BLaER1 (cell line): Measurements from ENCODE around the gene CDK9.

Source experiments
- H3K27ac ChIP-seq: shearing (Covaris generic); formaldehyde crosslinking; 2 replicates; pipeline ENCODE4 v1.8.1; 2022
- H3K27me3 ChIP-seq: shearing (Covaris generic); formaldehyde crosslinking; 2 replicates; pipeline ENCODE4 v1.8.1; 2022
- H3K36me3 ChIP-seq: shearing (Covaris generic); formaldehyde crosslinking; 2 replicates; pipeline ENCODE4 v1.8.1; 2022
- H3K4me1 ChIP-seq: shearing (Covaris generic); formaldehyde crosslinking; 2 replicates; pipeline ENCODE4 v1.8.1; 2022
- H3K4me2 ChIP-seq: shearing (Covaris generic); formaldehyde crosslinking; 2 replicates; pipeline ENCODE4 v1.8.1; 2022
- H3K4me3 ChIP-seq: shearing (Covaris generic); formaldehyde crosslinking; 2 replicates; pipeline ENCODE4 v1.8.1; 2022
- H3K9ac ChIP-seq: shearing (Covaris generic); formaldehyde crosslinking; 2 replicates; pipeline ENCODE4 v1.8.1; 2022
- H3K9me3 ChIP-seq: shearing (Covaris generic); formaldehyde crosslinking; 2 replicates; pipeline ENCODE4 v1.8.1; 2022
- H4K20me1 ChIP-seq: shearing (Covaris generic); formaldehyde crosslinking; 2 replicates; pipeline ENCODE4 v1.8.1; 2022
- Cebpa-rat ChIP-seq: shearing (Covaris generic); IDR thresholded peaks from 2 replicates; pipeline ENCODE4 v1.8.1; 2022

CDK9 gene

GRCh38 chr9:127789179-127789578 lies 3.3 kb downstream of the CDK9 start:
- Histone ChIP-seq H3K27ac (peak overlapping the region; percentile 98), H3K4me3 (peak overlapping the region; percentile 96), H3K36me3 (peaks cover 73% of the 10 kb centered on the region), H3K4me2 (peak overlapping the region; percentile 92), H3K4me1 (peaks cover 79% of the 10 kb centered on the region), H3K27me3 (no peaks in the 10 kb centered on the region), H3K9ac (peak overlapping the region; percentile 98), H3K9me3 (no peaks in the 10 kb centered on the region), H4K20me1 (peaks cover 55% of the 10 kb centered on the region)
- TF ChIP-seq Cebpa-rat: no peak

GRCh38 chr9:127790094-127790855 lies 4.4 kb downstream of the CDK9 start:
- Histone ChIP-seq H3K27me3 (no peaks in the 10 kb centered on the region), H3K4me1 (peaks cover 82% of the 10 kb centered on the region), H4K20me1 (peaks cover 55% of the 10 kb centered on the region), H3K9ac (peak overlapping the region; percentile 98), H3K4me3 (peak overlapping the region; percentile 96; the same call in 1 of the 2 replicates), H3K36me3 (peaks cover 73% of the 10 kb centered on the region), H3K9me3 (no peaks in the 10 kb centered on the region), H3K27ac (peak overlapping the region; percentile 98), H3K4me2 (peak overlapping the region; percentile 92)
- TF ChIP-seq Cebpa-rat: no peak

DNA sequence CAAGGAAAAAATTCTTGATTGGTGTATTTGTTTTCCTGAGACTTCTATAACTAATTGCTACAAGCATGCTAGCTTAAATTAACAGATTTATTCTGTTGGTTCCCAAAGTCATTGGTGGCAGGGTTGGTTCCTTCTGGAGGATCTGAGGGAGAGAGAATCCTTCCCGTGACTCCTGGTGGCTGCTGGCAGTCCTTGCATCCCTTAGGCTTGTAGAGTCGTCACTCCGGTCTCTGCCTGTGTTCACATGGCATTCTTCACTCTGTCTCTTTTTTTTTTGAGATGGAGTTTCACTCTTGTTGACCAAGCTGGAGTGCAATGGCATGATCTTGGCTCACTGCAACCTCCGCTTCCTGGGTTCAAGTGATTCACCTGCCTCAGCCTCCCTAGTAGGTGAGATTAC lies 5.3 kb downstream of the CDK9 start:
- H3K9me3 ChIP-seq: no peaks in the 10 kb centered on the region
- peak overlapping the region; percentile 98; the same call in 1 of the 2 replicates for H3K27ac ChIP-seq
- H3K36me3 ChIP-seq: peaks cover 73% of the 10 kb centered on the region
- no peak overlapping the region for H3K9ac ChIP-seq
- TF ChIP-seq Cebpa-rat: no peak
- peaks cover 90% of the 10 kb centered on the region for H3K4me1 ChIP-seq
- no peak overlapping the region for H3K4me3 ChIP-seq
- peaks cover 53% of the 10 kb centered on the region for H4K20me1 ChIP-seq
- no peaks in the 10 kb centered on the region for H3K27me3 ChIP-seq
- H3K4me2 ChIP-seq: peak overlapping the region; percentile 92

DNA sequence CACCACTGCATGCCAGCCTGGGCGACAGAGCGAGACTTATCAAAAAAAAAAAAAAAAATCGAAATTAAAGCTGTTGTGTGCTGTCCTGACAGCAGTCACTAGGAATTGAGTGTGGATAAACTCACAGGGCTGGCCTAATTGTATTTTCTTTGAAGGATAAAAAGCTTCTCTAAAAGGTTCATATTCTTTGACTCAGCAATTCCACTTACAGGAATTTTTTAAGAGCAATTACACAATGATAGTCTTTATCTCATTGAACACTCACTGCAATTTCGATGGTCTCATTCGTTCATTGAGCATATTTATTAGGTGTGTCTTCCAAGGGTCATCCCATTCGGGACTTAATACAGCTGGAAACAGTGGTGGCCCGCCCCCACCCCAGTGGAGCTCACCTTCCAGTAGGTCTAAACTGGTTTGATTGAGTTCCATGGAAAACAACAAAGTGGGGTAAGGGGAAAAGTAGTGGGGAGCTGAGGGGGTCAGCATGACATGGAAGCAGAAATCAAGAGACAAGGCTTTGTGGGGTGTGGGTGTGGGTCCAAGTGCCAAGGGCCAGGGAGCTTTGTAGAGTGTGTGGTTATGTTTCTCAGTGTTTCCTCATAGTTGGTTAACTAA lies 6.7 kb downstream of the CDK9 start:
- H3K36me3 ChIP-seq: peaks cover 66% of the 10 kb centered on the region
- H3K27me3 ChIP-seq: no peaks in the 10 kb centered on the region
- H3K4me3 ChIP-seq: peak overlapping the region; percentile 24; the same call in 1 of the 2 replicates
- no peaks in the 10 kb centered on the region for H3K9me3 ChIP-seq
- peaks cover 97% of the 10 kb centered on the region for H3K4me1 ChIP-seq
- H4K20me1 ChIP-seq: peaks cover 39% of the 10 kb centered on the region
- peak overlapping the region; percentile 88 for H3K9ac ChIP-seq
- H3K4me2 ChIP-seq: peak overlapping the region; percentile 92
- peak overlapping the region; percentile 98 for H3K27ac ChIP-seq
- no peak for TF ChIP-seq Cebpa-rat

GRCh38 chr9:127793093-127793708 lies 7.4 kb downstream of the CDK9 start:
- TF ChIP-seq Cebpa-rat: no peak
- Histone ChIP-seq H3K9me3 (no peaks in the 10 kb centered on the region), H3K4me1 (peaks cover 97% of the 10 kb centered on the region), H3K4me2 (peak overlapping the region; percentile 92), H3K9ac (peak overlapping the region; percentile 88), H3K36me3 (peaks cover 59% of the 10 kb centered on the region), H3K27me3 (no peaks in the 10 kb centered on the region), H4K20me1 (peaks cover 32% of the 10 kb centered on the region), H3K4me3 (peak overlapping the region; percentile 24; the same call in 1 of the 2 replicates), H3K27ac (peak overlapping the region; percentile 98)

DNA sequence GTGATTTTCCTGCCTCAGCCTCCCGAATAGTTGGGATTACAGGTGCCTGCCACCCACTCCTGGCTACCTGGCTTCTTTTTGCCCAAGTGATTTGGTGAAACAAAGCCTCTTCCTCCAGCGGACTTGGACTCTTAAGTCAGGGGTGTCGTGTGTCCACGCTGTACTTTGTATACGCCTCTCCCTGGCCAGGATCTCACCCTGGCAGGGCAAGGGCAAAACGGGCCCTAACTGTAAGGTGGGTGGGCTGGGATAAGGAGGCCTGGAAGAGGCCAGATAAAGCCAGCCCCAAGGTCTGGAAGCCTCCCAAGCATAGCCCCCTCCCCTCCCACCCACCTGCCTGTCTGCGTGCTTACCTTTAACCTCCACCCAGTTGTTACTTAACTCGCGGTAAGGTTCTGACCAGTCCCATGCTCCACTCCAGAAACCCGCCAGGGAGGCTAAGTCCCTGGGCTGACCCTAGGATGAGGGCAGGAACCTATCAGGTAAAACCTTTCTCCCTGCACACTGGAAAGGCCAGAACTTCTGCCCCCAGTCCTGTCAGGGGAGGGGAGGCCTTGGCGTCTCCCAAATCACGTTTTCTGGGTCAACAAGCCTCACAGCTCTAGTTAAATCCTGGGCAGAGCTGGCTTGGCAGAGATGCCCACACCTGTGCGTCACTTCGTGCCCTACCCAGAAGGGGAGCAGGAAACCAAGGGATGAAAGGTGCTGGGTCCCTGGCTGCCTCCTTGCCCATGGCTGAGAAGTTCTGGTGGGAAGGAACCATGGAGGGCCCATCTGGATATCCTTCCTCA lies 8.4 kb downstream of the CDK9 start:
- peaks cover 49% of the 10 kb centered on the region for H3K36me3 ChIP-seq

GRCh38 chr9:127796225-127796813 lies 10.5 kb downstream of the CDK9 start:
- H3K27ac ChIP-seq: peak overlapping the region; percentile 98
- H3K9ac ChIP-seq: peak overlapping the region; percentile 88
- peaks cover 97% of the 10 kb centered on the region for H3K4me1 ChIP-seq
- TF ChIP-seq Cebpa-rat: no peak
- H3K9me3 ChIP-seq: no peaks in the 10 kb centered on the region
- 0 out of 2 replicates have a peak, but pooled peaks cover under 1% of the 10 kb centered on the region for H4K20me1 ChIP-seq
- H3K4me2 ChIP-seq: peak overlapping the region; percentile 92
- H3K4me3 ChIP-seq: 0 out of 2 replicates have a peak overlapping the region, but pooled peaks have one; percentile 4
- H3K27me3 ChIP-seq: no peaks in the 10 kb centered on the region
- H3K36me3 ChIP-seq: peaks cover 28% of the 10 kb centered on the region

More for the DNA sequence above, 8.4 kb downstream of the CDK9 start:
- peak overlapping the region; percentile 98 for H3K27ac ChIP-seq
- H3K9me3 ChIP-seq: no peaks in the 10 kb centered on the region
- peaks cover 97% of the 10 kb centered on the region for H3K4me1 ChIP-seq
- no peaks in the 10 kb centered on the region for H3K27me3 ChIP-seq
- H4K20me1 ChIP-seq: peaks cover 22% of the 10 kb centered on the region
- peak overlapping the region; percentile 88 for H3K9ac ChIP-seq
- no peak for TF ChIP-seq Cebpa-rat
- no peak overlapping the region for H3K4me3 ChIP-seq
- H3K4me2 ChIP-seq: peak overlapping the region; percentile 92

DNA sequence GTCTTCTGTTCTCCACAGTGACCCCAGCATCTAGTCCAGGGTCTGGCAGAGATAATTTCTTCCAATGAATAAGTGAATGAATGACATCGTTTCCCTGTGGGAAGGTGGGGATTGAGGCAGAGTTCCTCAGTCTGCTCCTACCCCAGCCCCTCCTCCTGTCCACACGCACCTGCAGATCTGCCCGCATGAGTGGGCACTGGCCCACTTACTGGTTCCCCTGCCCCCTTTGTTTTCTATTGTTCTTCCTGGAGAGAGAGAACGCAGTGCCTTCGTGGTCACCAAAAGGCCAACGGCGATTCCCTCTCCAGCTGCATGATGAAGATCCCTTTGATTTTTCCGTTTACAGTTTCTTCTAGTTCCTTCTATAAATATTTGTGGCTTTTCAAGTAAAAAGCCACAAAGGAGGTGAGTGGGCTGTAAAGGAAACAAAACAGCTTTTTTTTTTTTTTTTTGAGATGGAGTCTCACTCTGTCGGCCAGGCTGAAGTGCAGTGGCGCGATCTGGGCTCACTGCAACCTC lies 11.1 kb downstream of the CDK9 start:
- TF ChIP-seq Cebpa-rat: no peak
- H3K36me3 ChIP-seq: peaks cover 22% of the 10 kb centered on the region
- no peaks in the 10 kb centered on the region for H3K27me3 ChIP-seq
- H3K9me3 ChIP-seq: no peaks in the 10 kb centered on the region
- H3K4me1 ChIP-seq: peaks cover 97% of the 10 kb centered on the region
- peak overlapping the region; percentile 92 for H3K4me2 ChIP-seq
- H4K20me1 ChIP-seq: no peaks in the 10 kb centered on the region
- 0 out of 2 replicates have a peak overlapping the region, but pooled peaks have one; percentile 15 for H3K4me3 ChIP-seq
- peak overlapping the region; percentile 88 for H3K9ac ChIP-seq
- H3K27ac ChIP-seq: peak overlapping the region; percentile 98
